Measurements from ENCODE around the gene DRC1. TPM values are rescaled to one million over a fixed set of nuclear protein-coding genes. Genes with fewer than 3 reads are reported as not detected.

The DRC1 gene
- total and polyA plus RNA-seq, 4 donors = 2.5 to 18.4 (median 8.8) TPM

DNA sequence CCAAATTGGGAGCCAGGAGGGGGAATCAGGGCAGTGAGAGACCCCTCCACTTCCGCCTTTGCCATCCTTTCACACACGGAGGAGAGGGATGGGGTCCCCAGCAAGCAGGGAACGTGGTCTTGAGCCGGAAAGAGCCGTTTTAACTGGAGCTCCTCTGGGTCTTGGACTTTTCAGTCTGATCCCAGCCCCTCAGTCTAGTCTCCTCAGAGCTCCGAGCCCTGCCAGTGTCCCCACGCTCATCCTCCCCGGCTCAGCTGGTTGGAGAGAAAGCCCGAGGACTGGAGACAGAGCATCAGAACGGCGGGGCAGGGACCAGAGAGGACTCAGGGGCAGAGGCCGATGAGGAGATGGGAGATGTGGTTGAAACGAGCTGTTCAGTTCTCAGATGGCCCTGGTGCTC lies 102.3 kb downstream of the DRC1 start:
- H3K9ac ChIP-seq (ENCODE audit: insufficient read depth in 1 of 2, low read length in 2 of 2) = no peak overlapping the region
- ATAC-seq (ENCODE audit: insufficient read depth, low FRiP score) = no peak
- no peak for DNase-seq
- H3K36me3 ChIP-seq (ENCODE audit: control insufficient read depth in 4 of 4, insufficient read depth in 4 of 4, low read length in 4 of 4) = no peaks in the 10 kb centered on the region
- H3K4me1 ChIP-seq (ENCODE audit: control insufficient read depth in 5 of 5, insufficient read depth in 5 of 5, low read length in 5 of 5) = peaks cover 0 to 11% (median 0%) of the 10 kb centered on the region in 5 donors
- peaks cover 0 to 2% (median 0%) of the 10 kb centered on the region in 3 donors for H3K27me3 ChIP-seq (ENCODE audit: control insufficient read depth in 3 of 3, insufficient read depth in 3 of 3, low read length in 2 of 3)
- TF ChIP-seq, protein P1, sequence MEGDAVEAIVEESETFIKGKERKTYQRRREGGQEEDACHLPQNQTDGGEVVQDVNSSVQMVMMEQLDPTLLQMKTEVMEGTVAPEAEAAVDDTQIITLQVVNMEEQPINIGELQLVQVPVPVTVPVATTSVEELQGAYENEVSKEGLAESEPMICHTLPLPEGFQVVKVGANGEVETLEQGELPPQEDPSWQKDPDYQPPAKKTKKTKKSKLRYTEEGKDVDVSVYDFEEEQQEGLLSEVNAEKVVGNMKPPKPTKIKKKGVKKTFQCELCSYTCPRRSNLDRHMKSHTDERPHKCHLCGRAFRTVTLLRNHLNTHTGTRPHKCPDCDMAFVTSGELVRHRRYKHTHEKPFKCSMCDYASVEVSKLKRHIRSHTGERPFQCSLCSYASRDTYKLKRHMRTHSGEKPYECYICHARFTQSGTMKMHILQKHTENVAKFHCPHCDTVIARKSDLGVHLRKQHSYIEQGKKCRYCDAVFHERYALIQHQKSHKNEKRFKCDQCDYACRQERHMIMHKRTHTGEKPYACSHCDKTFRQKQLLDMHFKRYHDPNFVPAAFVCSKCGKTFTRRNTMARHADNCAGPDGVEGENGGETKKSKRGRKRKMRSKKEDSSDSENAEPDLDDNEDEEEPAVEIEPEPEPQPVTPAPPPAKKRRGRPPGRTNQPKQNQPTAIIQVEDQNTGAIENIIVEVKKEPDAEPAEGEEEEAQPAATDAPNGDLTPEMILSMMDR (IDR thresholded peaks at IDR 0.05; ENCODE audit: control extremely low read depth, extremely low read depth) = no peak
- WGBS, 2 donors = 56 to 59% methylated on average over 13 of the region's 13 CpGs
- no peaks in the 10 kb centered on the region for H3K9me3 ChIP-seq (ENCODE audit: control insufficient read depth in 4 of 4, insufficient read depth in 3 of 4, low read length in 3 of 4)
- no peak overlapping the region for H3K27ac ChIP-seq (ENCODE audit: low read depth in 1 of 2, low read length in 1 of 2)
- no peak overlapping the region for H3K4me3 ChIP-seq

DNA sequence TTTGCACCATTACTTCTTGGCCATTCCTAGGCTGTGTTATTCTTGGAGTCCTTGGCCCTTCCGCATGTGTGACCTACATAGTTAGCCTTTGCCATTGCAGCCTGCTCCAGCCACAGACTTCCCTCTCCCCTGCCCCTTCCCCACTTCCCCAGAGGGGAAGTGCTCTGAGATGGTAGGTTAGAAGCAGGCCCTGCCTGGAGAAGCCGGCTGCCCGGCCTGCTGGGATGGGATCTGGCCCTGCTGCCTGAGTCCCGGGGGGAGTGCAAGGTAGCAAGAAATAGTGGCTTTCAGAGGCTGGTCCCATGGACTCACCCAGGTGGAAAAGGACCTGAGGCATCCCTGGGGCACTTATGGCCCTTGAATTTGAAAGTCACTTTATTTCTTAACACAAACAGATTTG lies 104.6 kb downstream of the DRC1 start:
- Histone ChIP-seq H3K36me3 (ENCODE audit: control insufficient read depth in 4 of 4, insufficient read depth in 4 of 4, low read length in 4 of 4) (no peaks in the 10 kb centered on the region), H3K27me3 (ENCODE audit: control insufficient read depth in 3 of 3, insufficient read depth in 3 of 3, low read length in 2 of 3) (peaks cover 0 to 2% (median 0%) of the 10 kb centered on the region in 3 donors), H3K4me1 (ENCODE audit: control insufficient read depth in 5 of 5, insufficient read depth in 5 of 5, low read length in 5 of 5) (peaks cover 0 to 11% (median 0%) of the 10 kb centered on the region in 5 donors), H3K27ac (ENCODE audit: low read depth in 1 of 2, low read length in 1 of 2) (no peak overlapping the region), H3K9me3 (ENCODE audit: control insufficient read depth in 4 of 4, insufficient read depth in 3 of 4, low read length in 3 of 4) (no peaks in the 10 kb centered on the region), H3K9ac (ENCODE audit: insufficient read depth in 1 of 2, low read length in 2 of 2) (no peak overlapping the region), H3K4me3 (no peak overlapping the region)
- ATAC-seq (ENCODE audit: insufficient read depth, low FRiP score) (no peak), DNase-seq (no peak)
- 74 to 76% methylated on average over 4 of the region's 4 CpGs for WGBS, 2 donors
- TF ChIP-seq, protein P1 (IDR thresholded peaks at IDR 0.05; ENCODE audit: control extremely low read depth, extremely low read depth) = no peak

Other genes starting within 250 kb of the DRC1 start
- 1 to 10 TPM; 1.2 to 2.8 TPM for gene GAREM2, start 228.8 kb upstream of the DRC1 start, total RNA-seq
- 1 to 10 TPM in 1 of 2 donors, under 1 TPM in 1; 0.37 to 1.5 TPM for gene GAREM2, start 228.8 kb upstream of the DRC1 start, polyA plus RNA-seq
- 100 to 1,000 TPM; 111 to 117 TPM for gene HADHA, start 157.3 kb upstream of the DRC1 start, total RNA-seq
- 10 to 100 TPM; 35.2 to 77.6 TPM for gene HADHA, start 157.3 kb upstream of the DRC1 start, polyA plus RNA-seq
- gene HADHB, start 157.0 kb upstream of the DRC1 start, total RNA-seq = 100 to 1,000 TPM; 100 to 140 TPM
- 10 to 100 TPM; 63.1 to 78.8 TPM for gene HADHB, start 157.0 kb upstream of the DRC1 start, polyA plus RNA-seq
- 10 to 100 TPM; 27.7 to 36.6 TPM for gene SELENOI, start 55.8 kb upstream of the DRC1 start, total RNA-seq
- gene SELENOI, start 55.8 kb upstream of the DRC1 start, polyA plus RNA-seq = 1 to 10 TPM; 3.2 to 6.3 TPM
- under 1 TPM; 0.20 to 0.28 TPM for gene ADGRF3, start 55.1 kb upstream of the DRC1 start, total RNA-seq
- gene ADGRF3, start 55.1 kb upstream of the DRC1 start, polyA plus RNA-seq = 1 to 10 TPM in 1 of 2 donors, under 1 TPM in 1; 0.10 to 3.9 TPM
- gene OTOF, start 76.2 kb downstream of the DRC1 start, total RNA-seq = under 1 TPM in 1 of 2 donors, not detected in 1; 0.09 TPM
- under 1 TPM; 0.03 to 0.08 TPM for gene OTOF, start 76.2 kb downstream of the DRC1 start, polyA plus RNA-seq
- gene CIB4, start 239.4 kb downstream of the DRC1 start, total RNA-seq = 1 to 10 TPM in 1 of 2 donors, not detected in 1; 1.3 TPM
- gene CIB4, start 239.4 kb downstream of the DRC1 start, polyA plus RNA-seq = not detected